ENCODE data around the gene ITPR1.
A peak's percentile ranks its signal among the peaks of the same experiment; 100 is the strongest.

Gene ITPR1

GRCh38 chr3:4744405-4745234 lies 251.5 kb downstream of the ITPR1 start:
- no peak for DNase-seq (ENCODE audit: low read depth)

GRCh38 chr3:4745235-4745610 lies 252.1 kb downstream of the ITPR1 start:
- no peak for DNase-seq (ENCODE audit: low read depth)

- DNase-seq (ENCODE audit: low read depth) = no peak
Measured at GRCh38 chr3:4746241-4746958, 253.3 kb downstream of the ITPR1 start.

- no peak for DNase-seq (ENCODE audit: low read depth)
Measured at GRCh38 chr3:4748127-4748526, 255.0 kb downstream of the ITPR1 start.

- no peak for DNase-seq (ENCODE audit: low read depth)
Measured at GRCh38 chr3:4748701-4749378, 255.7 kb downstream of the ITPR1 start.

GRCh38 chr3:4749567-4750002 lies 256.4 kb downstream of the ITPR1 start:
- DNase-seq (ENCODE audit: low read depth) = no peak

GRCh38 chr3:4750306-4750968 lies 257.3 kb downstream of the ITPR1 start:
- DNase-seq (ENCODE audit: low read depth) = no peak

- no peak for DNase-seq (ENCODE audit: low read depth)
Measured at GRCh38 chr3:4751029-4751501, 257.9 kb downstream of the ITPR1 start.

GRCh38 chr3:4751502-4752101 lies 258.5 kb downstream of the ITPR1 start:
- peak; percentile 67 for DNase-seq (ENCODE audit: low read depth)

GRCh38 chr3:4752201-4753072 lies 259.3 kb downstream of the ITPR1 start:
- DNase-seq (ENCODE audit: low read depth) = peak; percentile 31

- no peak for DNase-seq (ENCODE audit: low read depth)
Measured at GRCh38 chr3:4753073-4753691, 260.0 kb downstream of the ITPR1 start.

- no peak for DNase-seq (ENCODE audit: low read depth)
Measured at GRCh38 chr3:4754180-4755086, 261.3 kb downstream of the ITPR1 start.

- no peak for DNase-seq (ENCODE audit: low read depth)
Measured at GRCh38 chr3:4755566-4755965, 262.4 kb downstream of the ITPR1 start.

- no peak for DNase-seq (ENCODE audit: low read depth)
Measured at GRCh38 chr3:4756057-4756775, 263.1 kb downstream of the ITPR1 start.

- DNase-seq (ENCODE audit: low read depth) = no peak
Measured at GRCh38 chr3:4756855-4757574, 263.9 kb downstream of the ITPR1 start.

- DNase-seq (ENCODE audit: low read depth) = no peak
Measured at GRCh38 chr3:4757575-4758248, 264.6 kb downstream of the ITPR1 start.

- no peak for DNase-seq (ENCODE audit: low read depth)
Measured at GRCh38 chr3:4758249-4758860, 265.2 kb downstream of the ITPR1 start.

Data from GM04503 (cell line).